ENCODE measurements around the gene CTCFL.

CTCFL gene, protein sequence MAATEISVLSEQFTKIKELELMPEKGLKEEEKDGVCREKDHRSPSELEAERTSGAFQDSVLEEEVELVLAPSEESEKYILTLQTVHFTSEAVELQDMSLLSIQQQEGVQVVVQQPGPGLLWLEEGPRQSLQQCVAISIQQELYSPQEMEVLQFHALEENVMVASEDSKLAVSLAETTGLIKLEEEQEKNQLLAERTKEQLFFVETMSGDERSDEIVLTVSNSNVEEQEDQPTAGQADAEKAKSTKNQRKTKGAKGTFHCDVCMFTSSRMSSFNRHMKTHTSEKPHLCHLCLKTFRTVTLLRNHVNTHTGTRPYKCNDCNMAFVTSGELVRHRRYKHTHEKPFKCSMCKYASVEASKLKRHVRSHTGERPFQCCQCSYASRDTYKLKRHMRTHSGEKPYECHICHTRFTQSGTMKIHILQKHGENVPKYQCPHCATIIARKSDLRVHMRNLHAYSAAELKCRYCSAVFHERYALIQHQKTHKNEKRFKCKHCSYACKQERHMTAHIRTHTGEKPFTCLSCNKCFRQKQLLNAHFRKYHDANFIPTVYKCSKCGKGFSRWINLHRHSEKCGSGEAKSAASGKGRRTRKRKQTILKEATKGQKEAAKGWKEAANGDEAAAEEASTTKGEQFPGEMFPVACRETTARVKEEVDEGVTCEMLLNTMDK

DNA sequence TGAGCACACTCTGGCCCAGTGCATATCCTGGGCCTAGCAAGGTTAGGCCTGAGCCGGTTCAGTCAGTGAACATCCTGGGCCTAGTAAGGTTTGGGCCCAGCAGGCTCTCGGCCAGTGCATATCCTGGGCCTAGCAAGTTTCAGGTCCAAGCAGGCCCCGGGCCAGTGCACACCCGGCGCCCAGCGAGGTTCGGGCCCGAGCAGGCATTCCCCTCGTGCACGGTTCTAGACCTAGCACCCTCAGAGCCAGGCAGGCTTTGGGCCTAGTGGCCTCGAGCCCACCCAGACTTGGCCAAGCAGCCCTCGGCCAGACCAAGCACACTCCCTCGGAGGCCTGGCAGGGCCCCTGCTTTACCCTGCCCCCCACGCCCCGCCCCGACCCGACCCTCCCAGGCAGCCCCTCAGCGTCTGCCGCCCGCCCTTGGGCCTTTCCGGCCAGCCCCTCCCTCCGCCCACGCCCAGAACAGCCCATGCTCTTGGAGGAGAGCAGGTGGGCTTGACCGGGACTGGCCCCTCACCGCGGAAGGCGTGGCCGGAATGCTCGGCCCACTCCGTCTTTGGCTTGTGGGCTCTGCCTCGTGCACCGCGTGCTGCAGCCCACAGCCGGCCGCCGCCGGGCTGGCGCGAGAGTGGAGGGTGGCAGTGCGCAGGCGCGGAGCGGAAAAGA, at the start of gene CTCFL:
CTCFL (minus strand) TSS at position 630 of the 666 bp plus-strand sequence. CDS start 935 bp downstream, outside the sequence.
- Mint-ChIP-seq H3K27ac (no peak within 1 kb of the TSS), H3K9me3 (ENCODE audit: low read depth) (no peaks in the 10 kb centered on the region), H3K4me1 (ENCODE audit: low read depth) (peaks cover 3% of the 10 kb centered on the region), H3K36me3 (no peaks in the 10 kb centered on the region), H3K27me3 (no peaks in the 10 kb centered on the region), H3K4me3 (no peak within 1 kb of the TSS)

GRCh38 chr20:57573894-57574293, 49.0 kb upstream of the CTCFL start:
- no peaks in the 10 kb centered on the region for H3K4me1 Mint-ChIP-seq (ENCODE audit: low read depth)
- H3K9me3 Mint-ChIP-seq (ENCODE audit: low read depth), result no peaks in the 10 kb centered on the region
- H3K27me3 Mint-ChIP-seq, result peaks cover 3% of the 10 kb centered on the region
- no peak overlapping the region for H3K4me3 Mint-ChIP-seq
- H3K27ac Mint-ChIP-seq, result no peak overlapping the region
- H3K36me3 Mint-ChIP-seq, result peaks cover 2% of the 10 kb centered on the region

DNA sequence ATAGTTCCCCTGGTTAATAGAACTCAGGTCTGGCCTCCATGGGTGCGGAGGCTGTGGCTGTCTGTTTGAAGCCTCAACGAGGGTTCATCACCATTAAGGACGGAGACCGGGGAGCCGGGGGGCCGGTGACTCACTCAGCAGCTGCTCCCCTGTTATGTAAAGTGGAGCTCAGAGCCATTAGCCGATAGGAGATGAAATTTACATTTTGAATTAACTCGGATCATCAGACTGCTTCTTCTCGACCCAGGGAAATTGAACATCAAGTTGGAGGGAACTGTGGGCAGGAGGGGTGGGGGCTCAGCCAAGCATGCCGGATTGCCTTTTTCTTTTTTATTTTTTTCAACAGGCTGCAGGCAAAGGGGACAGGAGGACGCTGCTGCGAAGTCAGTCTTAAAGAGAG, 48.3 kb upstream of the CTCFL start:
- H3K27ac Mint-ChIP-seq, result no peak overlapping the region
- H3K4me1 Mint-ChIP-seq (ENCODE audit: low read depth), result no peaks in the 10 kb centered on the region
- H3K4me3 Mint-ChIP-seq, result no peak overlapping the region
- H3K27me3 Mint-ChIP-seq, result peaks cover 3% of the 10 kb centered on the region
- H3K36me3 Mint-ChIP-seq, result peaks cover 2% of the 10 kb centered on the region
- H3K9me3 Mint-ChIP-seq (ENCODE audit: low read depth), result no peaks in the 10 kb centered on the region

GRCh38 chr20:57571782-57572416, 47.0 kb upstream of the CTCFL start:
- Mint-ChIP-seq H3K36me3 (peaks cover 2% of the 10 kb centered on the region), H3K27ac (no peak overlapping the region)

DNA sequence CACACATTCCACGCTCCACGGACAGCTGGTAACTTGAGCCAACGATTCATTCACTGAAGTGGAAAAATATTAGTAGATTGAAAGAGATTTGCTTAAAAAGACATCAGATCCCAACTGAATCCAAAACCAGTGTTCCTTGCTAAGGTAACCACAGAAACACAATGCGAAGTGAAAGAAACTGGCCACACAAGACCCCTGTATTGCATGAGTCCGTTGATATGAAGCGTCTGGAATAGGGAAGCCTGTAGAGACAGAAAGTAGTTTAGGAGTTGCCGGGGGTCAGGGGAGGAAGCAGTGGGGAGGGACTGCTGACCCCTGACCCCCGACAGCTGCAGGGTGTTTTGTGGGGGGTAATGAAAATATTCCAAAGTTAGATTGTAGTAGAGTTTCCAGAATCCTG, 46.0 kb upstream of the CTCFL start:
- Mint-ChIP-seq H3K27ac (no peak overlapping the region), H3K4me3 (no peak overlapping the region), H3K9me3 (ENCODE audit: low read depth) (no peaks in the 10 kb centered on the region), H3K27me3 (peaks cover 3% of the 10 kb centered on the region), H3K4me1 (ENCODE audit: low read depth) (no peaks in the 10 kb centered on the region), H3K36me3 (peaks cover 2% of the 10 kb centered on the region)

More at GRCh38 chr20:57571782-57572416, 47.0 kb upstream of the CTCFL start:
- H3K4me1 Mint-ChIP-seq (ENCODE audit: low read depth), result no peaks in the 10 kb centered on the region
- H3K4me3 Mint-ChIP-seq, result no peak overlapping the region
- peaks cover 3% of the 10 kb centered on the region for H3K27me3 Mint-ChIP-seq
- no peaks in the 10 kb centered on the region for H3K9me3 Mint-ChIP-seq (ENCODE audit: low read depth)

DNA sequence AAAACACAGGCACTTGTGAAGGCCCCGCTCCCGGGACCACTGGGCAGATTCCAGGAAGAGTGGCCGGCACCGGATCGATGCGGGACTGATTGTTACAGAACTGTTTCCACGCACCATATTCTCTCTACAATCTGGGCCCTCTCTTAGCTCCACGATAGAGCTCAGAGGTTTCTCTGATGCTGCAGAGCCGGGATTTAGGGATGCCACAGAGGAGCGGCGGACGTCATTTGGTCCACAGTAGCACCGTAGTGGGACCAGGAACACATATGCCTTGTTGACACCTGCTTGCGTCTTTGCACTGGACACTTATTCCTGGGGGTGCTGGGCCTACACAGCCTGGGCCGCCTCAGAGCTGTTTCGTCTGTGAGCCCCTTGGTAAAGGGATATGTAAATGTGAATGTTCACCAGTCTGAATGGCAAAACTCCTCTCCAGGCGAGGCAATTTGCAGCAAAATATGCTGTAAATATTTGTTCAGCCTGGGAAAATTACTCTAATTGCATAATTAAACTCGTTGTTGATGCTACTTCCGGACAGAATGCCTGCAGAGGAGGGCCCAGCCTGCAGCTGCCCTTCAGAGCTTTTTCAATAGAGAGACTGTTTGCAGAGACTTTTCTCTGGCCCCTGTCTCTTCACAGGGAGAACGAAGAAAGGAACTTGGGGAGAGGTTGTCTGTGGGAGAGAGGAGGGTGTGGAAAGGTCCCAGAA, 45.4 kb upstream of the CTCFL start:
- no peak overlapping the region for H3K4me3 Mint-ChIP-seq
- peaks cover 3% of the 10 kb centered on the region for H3K27me3 Mint-ChIP-seq
- no peaks in the 10 kb centered on the region for H3K4me1 Mint-ChIP-seq (ENCODE audit: low read depth)
- no peak overlapping the region for H3K27ac Mint-ChIP-seq
- H3K9me3 Mint-ChIP-seq (ENCODE audit: low read depth), result no peaks in the 10 kb centered on the region
- H3K36me3 Mint-ChIP-seq, result peaks cover 2% of the 10 kb centered on the region

- Mint-ChIP-seq H3K27me3 (peaks cover 3% of the 10 kb centered on the region), H3K4me3 (no peak overlapping the region), H3K36me3 (peaks cover 2% of the 10 kb centered on the region), H3K27ac (no peak overlapping the region), H3K4me1 (ENCODE audit: low read depth) (no peaks in the 10 kb centered on the region), H3K9me3 (ENCODE audit: low read depth) (no peaks in the 10 kb centered on the region)
Measured at GRCh38 chr20:57568960-57569359, 44.0 kb upstream of the CTCFL start.

- peaks cover 3% of the 10 kb centered on the region for H3K27me3 Mint-ChIP-seq
- no peak overlapping the region for H3K4me3 Mint-ChIP-seq
- peaks cover 2% of the 10 kb centered on the region for H3K36me3 Mint-ChIP-seq
- H3K27ac Mint-ChIP-seq, result no peak overlapping the region
- H3K4me1 Mint-ChIP-seq (ENCODE audit: low read depth), result no peaks in the 10 kb centered on the region
- H3K9me3 Mint-ChIP-seq (ENCODE audit: low read depth), result no peaks in the 10 kb centered on the region
Measured at GRCh38 chr20:57568088-57568896, 43.4 kb upstream of the CTCFL start.

DNA sequence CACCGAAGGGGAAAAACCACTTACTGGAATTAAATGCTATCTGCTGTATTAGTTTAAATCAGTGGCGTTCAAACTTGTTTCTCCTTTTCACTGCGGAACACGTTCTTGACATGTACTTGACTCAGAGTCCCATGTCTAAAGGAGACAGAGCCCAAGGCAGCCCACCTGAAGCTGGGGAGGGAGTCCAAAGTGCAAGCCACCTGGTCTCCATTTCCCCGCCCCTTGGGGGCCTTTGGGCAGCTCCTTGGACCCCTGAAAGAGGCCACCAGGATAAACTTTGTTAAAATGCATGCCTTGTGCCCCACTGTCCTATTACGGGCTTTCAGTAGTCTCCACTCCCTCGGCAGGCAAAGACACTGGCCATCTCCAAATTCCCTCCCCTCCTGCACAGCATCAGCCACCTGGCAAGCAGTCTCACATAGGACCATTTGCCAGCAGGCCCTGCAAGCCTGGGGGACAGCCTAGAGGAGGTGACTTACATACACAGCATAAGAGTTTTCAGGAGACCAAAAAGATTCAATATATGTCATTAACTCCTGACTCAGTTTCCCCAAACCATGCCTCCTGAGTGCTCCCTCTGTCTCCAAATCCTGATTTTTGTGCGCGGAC, 42.6 kb upstream of the CTCFL start:
- Mint-ChIP-seq H3K27me3 (peaks cover 3% of the 10 kb centered on the region), H3K4me1 (ENCODE audit: low read depth) (no peaks in the 10 kb centered on the region), H3K9me3 (ENCODE audit: low read depth) (no peaks in the 10 kb centered on the region), H3K27ac (no peak overlapping the region), H3K4me3 (no peak overlapping the region), H3K36me3 (peaks cover 2% of the 10 kb centered on the region)

DNA sequence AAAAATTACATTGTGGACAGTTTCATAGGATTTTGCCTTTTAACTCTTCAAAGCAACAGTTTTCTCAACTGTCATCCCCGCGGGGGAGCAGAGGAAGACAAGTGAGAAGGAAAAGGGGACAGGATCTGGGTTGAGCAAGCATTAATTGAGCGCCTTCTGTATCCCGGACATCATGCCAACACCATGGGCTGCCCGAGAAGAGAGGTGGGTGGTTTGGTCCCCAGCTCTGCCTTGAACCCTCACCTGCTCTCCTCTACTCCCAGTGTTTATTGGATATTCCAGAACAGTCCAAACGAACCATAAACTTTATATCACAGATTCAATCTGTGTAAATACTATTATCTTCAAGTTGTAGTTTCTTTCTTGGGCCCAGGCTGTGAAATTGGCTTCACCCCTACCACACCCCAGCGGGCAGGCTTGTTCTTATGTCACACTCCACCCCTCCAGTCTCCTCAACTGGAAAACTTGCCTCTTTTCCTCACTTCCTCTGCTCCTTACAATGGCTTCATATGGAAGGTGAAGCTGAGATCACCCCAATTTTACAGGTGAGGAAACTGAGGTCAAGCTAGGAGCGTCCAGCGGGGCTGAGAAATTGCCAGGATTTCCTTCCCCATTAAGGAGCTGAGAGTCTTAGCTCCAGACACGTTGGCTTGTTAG, 42.0 kb upstream of the CTCFL start:
- H3K9me3 Mint-ChIP-seq (ENCODE audit: low read depth), result no peaks in the 10 kb centered on the region
- H3K4me1 Mint-ChIP-seq (ENCODE audit: low read depth), result no peaks in the 10 kb centered on the region
- H3K36me3 Mint-ChIP-seq, result peaks cover 2% of the 10 kb centered on the region
- peaks cover 3% of the 10 kb centered on the region for H3K27me3 Mint-ChIP-seq
- H3K27ac Mint-ChIP-seq, result no peak overlapping the region
- H3K4me3 Mint-ChIP-seq, result no peak overlapping the region

DNA sequence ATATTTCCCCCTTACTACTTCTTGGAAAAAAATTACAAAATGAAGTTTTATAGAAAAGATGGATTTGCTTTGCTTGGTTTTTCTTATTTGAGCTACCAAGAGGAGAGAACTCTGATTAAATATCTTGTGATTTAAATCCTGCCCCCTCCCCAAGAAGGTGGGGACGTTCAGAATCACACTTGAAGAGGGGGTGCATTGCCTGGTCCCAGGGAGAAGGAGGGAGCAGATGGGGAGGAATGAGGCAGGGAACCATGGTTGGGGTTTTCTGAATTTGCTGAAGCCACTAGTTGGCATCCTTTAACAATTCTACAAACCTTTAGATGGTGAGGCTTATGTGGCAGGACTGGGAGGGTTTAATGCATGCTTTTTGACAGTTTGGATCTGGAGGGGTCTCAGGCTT, 41.5 kb upstream of the CTCFL start:
- H3K4me3 Mint-ChIP-seq, result no peak overlapping the region
- no peak overlapping the region for H3K27ac Mint-ChIP-seq
- H3K9me3 Mint-ChIP-seq (ENCODE audit: low read depth), result no peaks in the 10 kb centered on the region
- H3K4me1 Mint-ChIP-seq (ENCODE audit: low read depth), result no peaks in the 10 kb centered on the region
- H3K27me3 Mint-ChIP-seq, result peaks cover 2% of the 10 kb centered on the region
- H3K36me3 Mint-ChIP-seq, result no peaks in the 10 kb centered on the region

GRCh38 chr20:57564951-57565642, 40.2 kb upstream of the CTCFL start:
- Mint-ChIP-seq H3K4me1 (ENCODE audit: low read depth) (no peaks in the 10 kb centered on the region), H3K4me3 (no peak overlapping the region), H3K9me3 (ENCODE audit: low read depth) (no peaks in the 10 kb centered on the region), H3K27ac (no peak overlapping the region), H3K27me3 (peaks cover 2% of the 10 kb centered on the region), H3K36me3 (no peaks in the 10 kb centered on the region)

All from activated naive CD8-positive, alpha-beta T cell (primary cell).